Breast epithelium (tissue), 3 donors: Measurements from ENCODE around the gene CFLAR.

Experiments used
- POLR2A ChIP-seq: fragments of 450-650 bp; IDR thresholded peaks from one replicate; pipeline ENCODE4 v1.6.1; 2016; ENCODE audit warnings: antibody characterized with exemption, mild to moderate bottlenecking, moderate library complexity
- POLR2AphosphoS5 ChIP-seq, 3 donors: sonication (generic); formaldehyde crosslinking; IDR thresholded peaks; one replicate each; pipeline ENCODE4 v1.6.1; 2017; ENCODE audit warnings: antibody characterized with exemption in 3 of 3
- TF ChIP-seq, protein P1 (sequence below), 3 donors: fragments of 450-650 bp; IDR thresholded peaks; one replicate each; pipeline ENCODE4 v1.5.1; 2016 to 2017; ENCODE audit warnings: antibody characterized with exemption in 3 of 3, mild to moderate bottlenecking in 3 of 3, moderate library complexity in 3 of 3

DNA sequence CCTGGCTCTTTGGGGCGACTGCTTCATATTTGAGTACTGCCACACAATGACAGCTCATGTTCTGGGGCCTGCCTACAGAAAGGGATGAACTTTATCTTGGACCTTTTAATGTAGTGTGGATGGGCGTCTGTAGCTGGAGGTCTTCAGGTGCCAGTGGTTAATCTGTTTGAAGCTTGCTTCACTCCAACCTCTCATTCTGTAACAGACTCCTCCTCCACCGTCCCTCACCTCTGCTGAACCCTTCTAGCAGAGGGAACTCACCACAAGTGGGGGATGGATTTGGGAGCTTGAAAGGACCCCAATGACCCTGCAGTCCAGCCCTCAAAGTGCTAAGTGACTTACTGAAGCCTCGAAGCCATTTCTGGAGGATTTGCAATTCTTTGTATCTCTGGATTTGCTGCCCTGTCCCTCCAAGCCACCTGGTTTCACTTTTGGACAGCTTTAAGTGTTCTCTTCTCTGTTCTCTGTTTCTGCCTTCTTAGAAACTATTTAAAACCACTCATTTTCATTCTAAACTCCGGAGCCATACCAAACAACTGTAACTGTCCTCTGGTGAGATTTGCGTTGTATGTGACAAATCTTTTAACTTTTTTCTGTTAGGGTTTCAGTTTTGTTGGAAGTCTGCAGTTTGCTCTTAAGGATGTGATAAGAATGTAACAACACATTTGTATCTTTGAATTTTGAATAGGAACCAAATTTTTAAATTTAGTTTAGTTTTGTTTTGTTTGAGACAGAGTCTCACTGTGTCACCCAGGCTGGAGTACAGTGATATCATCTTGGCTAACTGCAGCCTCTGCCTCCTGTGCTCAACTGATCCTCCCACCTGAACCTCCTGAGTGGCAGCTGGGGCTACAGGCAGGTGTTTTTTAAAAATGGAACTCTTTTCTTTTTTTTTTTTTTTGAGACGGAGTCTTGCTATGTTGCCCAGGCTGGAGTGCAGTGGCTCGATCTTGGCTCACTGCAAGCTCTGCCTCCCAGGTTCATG is 107.4 kb downstream of the CFLAR start:
- TF ChIP-seq POLR2A (no peak), POLR2AphosphoS5 (IDR thresholded peaks at IDR 0.05) (no peak)
- TF ChIP-seq, protein P1, sequence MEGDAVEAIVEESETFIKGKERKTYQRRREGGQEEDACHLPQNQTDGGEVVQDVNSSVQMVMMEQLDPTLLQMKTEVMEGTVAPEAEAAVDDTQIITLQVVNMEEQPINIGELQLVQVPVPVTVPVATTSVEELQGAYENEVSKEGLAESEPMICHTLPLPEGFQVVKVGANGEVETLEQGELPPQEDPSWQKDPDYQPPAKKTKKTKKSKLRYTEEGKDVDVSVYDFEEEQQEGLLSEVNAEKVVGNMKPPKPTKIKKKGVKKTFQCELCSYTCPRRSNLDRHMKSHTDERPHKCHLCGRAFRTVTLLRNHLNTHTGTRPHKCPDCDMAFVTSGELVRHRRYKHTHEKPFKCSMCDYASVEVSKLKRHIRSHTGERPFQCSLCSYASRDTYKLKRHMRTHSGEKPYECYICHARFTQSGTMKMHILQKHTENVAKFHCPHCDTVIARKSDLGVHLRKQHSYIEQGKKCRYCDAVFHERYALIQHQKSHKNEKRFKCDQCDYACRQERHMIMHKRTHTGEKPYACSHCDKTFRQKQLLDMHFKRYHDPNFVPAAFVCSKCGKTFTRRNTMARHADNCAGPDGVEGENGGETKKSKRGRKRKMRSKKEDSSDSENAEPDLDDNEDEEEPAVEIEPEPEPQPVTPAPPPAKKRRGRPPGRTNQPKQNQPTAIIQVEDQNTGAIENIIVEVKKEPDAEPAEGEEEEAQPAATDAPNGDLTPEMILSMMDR (IDR thresholded peaks at IDR 0.05): no peak
